ENCODE data around the gene KIF3A.

KIF3A gene

GRCh38 chr5:132675936-132676689 lies 61.2 kb downstream of the KIF3A start:
- DNase-seq, result no peak

GRCh38 chr5:132674671-132675506 lies 62.5 kb downstream of the KIF3A start:
- no peak for DNase-seq

DNA sequence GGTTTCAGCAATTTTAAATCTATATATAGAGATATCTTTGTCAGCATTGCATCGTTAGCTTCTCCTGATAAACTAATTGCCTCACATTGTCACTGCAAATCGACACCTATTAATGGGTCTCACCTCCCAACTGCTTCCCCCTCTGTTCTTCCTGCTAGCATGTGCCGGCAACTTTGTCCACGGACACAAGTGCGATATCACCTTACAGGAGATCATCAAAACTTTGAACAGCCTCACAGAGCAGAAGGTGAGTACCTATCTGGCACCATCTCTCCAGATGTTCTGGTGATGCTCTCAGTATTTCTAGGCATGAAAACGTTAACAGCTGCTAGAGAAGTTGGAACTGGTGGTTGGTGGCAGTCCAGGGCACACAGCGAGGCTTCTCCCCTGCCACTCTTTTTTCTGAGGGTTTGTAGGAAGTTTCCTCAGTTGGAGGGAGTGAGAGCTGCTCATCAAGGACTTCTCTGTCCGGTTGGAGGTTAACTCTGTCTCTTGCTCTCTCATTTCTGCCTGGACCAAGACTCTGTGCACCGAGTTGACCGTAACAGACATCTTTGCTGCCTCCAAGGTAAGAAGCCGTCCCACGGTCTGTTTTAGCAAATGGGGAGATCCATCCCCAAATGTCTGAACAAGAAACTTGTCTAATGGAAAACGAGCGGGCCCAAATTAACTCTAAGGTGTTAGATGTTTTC lies 63.3 kb downstream of the KIF3A start, which contains the start of gene IL4:
TSS of gene IL4 (plus strand) at position 51 of the 692 bp plus-strand sequence. CDS start at position 113, 62 bp downstream.
- no peak for DNase-seq

DNA sequence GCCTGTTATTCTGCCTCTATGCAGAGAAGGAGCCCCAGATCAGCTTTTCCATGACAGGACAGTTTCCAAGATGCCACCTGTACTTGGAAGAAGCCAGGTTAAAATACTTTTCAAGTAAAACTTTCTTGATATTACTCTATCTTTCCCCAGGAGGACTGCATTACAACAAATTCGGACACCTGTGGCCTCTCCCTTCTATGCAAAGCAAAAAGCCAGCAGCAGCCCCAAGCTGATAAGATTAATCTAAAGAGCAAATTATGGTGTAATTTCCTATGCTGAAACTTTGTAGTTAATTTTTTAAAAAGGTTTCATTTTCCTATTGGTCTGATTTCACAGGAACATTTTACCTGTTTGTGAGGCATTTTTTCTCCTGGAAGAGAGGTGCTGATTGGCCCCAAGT lies 63.9 kb downstream of the KIF3A start:
- DNase-seq, result no peak

DNA sequence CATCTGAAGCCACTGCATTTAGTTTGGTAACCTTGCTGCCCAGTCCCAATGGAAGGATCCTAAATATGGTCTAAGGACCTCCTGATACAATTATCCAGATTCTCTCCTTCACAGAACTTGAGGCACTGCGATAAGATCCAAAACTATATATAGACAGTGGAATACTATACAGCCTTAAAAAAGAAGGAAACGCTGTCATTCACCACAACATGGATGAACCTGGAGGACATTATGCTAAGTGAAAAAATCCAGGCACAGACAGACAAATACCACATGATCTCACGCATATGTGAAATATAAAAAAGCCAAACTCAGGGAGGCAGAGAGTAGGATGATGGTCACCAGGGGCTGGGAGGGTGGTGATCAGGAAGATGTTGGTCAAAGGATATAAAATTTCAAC lies 66.3 kb downstream of the KIF3A start:
- no peak for DNase-seq

DNA sequence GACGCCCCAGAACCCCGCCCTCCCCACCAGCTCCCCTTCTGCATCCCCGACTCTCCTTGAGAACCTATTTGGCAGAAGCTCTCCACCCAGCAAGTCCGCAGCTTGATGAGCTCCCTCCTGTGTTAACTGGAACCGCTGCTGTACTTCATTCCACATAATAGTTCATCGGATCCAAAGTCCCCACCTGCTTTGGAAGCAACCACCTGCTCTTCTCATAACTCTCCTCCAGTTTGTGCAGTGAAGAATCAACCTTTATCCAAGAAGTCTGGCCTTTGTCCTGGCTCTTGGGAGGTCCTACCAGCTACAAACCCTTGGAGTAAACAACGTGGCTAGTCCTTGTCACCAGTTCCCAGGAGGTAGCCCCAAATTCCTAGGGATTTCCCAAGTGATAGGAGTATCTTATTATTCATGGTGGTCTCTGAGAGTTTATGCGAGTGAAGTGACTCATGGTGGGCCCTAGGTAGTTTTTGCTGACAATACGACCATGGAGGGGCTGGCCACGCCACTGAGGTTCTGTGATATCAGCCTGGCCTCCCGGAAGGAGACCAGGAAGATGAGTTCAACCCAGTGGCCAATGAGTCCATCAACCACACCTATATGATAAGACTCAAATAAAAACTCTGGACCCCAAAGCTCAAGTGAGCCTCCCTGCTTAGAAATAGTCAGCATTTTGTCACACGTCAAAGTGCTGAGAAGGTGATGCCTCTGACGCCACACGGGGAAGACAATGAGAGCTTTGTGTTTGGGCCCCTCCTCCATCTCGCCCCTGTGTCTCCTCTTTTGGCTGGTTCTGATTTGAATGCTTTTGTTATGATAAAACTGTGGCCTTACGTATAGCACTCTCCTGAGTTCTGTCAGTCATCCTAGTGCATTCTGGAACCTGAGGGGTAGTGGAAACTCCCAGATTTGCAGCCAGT lies 67.1 kb downstream of the KIF3A start:
- no peak for DNase-seq

DNA sequence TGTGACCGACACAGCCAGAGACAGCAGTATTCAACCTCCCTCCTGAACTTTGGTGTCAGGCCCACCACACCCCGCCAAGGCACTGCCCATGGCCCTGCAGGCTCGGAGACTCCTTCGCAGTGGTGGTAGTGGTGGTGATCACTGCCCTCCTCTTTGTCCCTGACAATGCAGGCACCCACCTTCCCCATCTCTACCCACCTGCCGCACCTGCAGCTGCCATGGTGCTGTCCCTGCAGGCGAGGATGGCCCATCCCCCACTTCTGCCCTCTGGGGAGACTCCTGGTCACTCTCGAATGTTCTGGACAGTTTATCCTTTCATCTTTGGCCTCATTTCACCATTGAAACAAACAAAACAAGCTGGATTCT lies 67.9 kb downstream of the KIF3A start:
- DNase-seq, result no peak

DNA sequence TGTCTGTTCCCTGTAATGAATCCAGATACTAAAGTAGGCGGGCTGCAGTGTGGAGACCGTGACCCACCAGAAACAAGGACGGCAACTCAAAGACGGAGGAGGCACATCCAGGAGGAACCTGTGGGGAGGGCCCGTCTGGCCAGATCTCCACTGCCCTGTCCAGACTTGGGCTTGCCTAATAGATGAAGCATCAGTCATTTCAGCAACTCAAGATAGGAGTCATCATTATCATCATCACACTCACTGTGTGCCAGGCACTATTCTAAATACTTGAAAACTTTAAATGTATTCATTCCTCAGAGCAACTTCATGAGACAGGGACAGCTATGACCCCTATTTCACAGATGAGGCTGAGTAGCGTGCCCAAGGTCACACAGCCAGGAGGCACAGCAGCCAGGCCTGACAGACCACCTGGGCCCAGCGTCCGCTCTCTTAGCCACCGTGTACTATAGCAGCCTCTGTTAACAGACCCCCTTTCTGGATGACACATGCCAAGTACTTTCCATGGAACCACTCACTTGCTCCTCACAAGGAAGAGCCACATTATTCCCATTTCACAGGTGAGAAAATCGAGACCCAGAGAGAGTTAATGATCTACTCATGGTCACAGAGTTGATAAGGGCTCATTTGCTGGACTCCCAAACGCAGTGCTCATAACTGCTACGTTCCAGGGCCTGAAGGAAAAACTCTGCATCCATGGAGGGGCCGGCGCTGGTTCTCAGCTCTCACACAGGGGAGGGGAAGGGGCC lies 68.5 kb downstream of the KIF3A start:
- DNase-seq, result no peak

GRCh38 chr5:132667761-132668705 lies 69.3 kb downstream of the KIF3A start:
- no peak for DNase-seq

DNA sequence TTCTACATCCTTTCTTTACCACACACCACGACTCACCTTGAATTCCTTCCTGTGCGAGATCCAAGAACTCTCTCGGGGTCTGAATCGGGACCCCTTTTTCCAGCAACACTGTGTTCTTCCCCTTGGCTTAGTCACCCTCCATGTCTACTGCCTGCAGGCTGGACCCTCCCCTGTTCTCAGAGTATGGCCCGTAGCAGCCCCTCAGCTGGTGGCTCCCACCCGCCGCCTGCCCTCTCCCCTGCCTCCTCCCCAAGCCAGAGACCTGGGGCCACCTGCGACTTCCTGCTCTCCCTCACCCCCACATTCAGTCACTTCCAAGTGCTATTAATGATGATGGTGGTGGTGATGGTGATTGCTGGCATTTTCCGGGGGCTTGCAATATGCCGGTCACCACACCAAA lies 70.0 kb downstream of the KIF3A start:
- DNase-seq, result no peak

- no peak for DNase-seq
Observed at GRCh38 chr5:132666310-132667123, 70.8 kb downstream of the KIF3A start.

- DNase-seq, result no peak
Observed at GRCh38 chr5:132665574-132666080, 71.7 kb downstream of the KIF3A start.

- DNase-seq, result no peak
Observed at GRCh38 chr5:132664696-132665209, 72.6 kb downstream of the KIF3A start.

DNA sequence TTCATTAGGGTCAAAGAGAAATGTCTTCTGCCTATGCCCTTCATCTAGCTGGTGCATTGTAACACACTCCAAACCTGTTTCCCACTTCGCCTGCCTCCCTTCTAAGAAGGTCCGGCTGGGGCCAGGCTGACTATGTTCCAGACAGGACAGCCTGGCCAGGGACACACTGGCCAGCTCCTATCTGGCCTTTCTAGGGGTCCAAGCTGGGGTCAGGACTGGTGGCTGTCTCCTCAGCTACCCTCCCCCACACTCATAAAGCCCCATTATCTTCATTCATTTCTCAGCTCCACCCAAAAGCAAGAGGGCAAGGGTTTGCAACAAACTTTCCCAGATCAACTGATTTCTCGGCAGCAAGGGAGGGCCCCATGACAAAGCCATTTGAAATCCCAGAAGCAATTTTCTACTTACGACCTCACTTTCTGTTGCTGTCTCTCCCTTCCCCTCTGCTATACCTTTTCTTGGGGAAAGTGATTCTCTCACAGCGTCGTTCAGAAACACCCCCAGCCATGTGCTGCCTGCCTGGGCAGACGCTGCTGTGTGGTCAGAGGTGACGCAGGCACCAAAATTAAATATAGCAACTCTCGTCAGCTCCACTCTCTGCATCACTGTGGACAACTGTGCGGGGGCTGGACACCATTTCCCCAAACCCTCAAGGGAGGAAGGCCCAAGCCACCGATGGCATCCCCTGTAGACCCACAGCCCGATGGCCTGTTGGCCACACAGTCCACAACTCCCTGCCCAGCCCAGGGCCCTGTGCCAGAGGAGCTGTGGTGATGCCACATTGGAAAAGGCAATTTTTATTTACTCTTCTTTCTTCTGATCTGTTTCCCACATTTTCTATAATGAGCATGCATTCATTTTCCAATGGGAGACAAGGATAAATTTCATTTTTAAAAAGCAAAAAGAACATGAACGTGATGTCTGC lies 73.3 kb downstream of the KIF3A start:
- DNase-seq, result no peak

GRCh38 chr5:132662925-132663770 lies 74.2 kb downstream of the KIF3A start:
- no peak for DNase-seq

- DNase-seq, result no peak
Observed at GRCh38 chr5:132662004-132662401, 75.3 kb downstream of the KIF3A start.
